Subcutaneous adipose tissue (tissue), 4 donors: ENCODE results near the gene CTCF. TPM values are rescaled to one million over a fixed set of nuclear protein-coding genes. Genes with fewer than 3 reads are reported as not detected.

Experiments used
- total RNA-seq, 4 donors: library from RNA; depleted of rRNA; stranded (reverse); fragments of >200 nt; gene quantifications; one replicate each; pipeline ENCODE4 v1.1.0, GENCODE V29; 2016
- TF ChIP-seq, protein P1 (sequence below): fragments of 450-650 bp; IDR thresholded peaks from one replicate; pipeline ENCODE4 v1.5.1; 2016; ENCODE audit warnings: low read depth, mild to moderate bottlenecking, control low read depth, antibody characterized with exemption, moderate library complexity

CTCF gene
- total RNA-seq, 4 donors from 2014 or later, result 22.9 to 43.7 (median 29.3) TPM

DNA sequence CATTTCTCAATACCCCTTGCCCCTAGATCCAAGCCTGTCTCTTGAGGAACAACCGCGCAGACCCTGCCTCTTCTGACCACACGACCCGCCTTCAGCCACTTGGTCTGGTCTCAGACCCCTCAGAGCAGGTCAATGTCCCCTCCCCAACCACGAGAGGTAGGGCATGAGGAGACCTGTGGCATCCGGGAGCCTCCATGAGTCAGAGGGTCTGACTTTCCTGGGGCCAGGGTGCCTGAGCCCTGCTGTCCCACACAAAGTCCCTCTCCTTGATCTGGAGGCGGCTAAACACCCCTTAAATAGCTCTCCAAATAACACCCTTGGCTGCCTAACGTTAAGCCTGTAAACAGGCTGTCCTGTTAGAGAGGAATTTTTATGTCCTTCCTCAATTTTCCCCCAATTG is 87.7 kb downstream of the CTCF start:
- TF ChIP-seq, protein P1, sequence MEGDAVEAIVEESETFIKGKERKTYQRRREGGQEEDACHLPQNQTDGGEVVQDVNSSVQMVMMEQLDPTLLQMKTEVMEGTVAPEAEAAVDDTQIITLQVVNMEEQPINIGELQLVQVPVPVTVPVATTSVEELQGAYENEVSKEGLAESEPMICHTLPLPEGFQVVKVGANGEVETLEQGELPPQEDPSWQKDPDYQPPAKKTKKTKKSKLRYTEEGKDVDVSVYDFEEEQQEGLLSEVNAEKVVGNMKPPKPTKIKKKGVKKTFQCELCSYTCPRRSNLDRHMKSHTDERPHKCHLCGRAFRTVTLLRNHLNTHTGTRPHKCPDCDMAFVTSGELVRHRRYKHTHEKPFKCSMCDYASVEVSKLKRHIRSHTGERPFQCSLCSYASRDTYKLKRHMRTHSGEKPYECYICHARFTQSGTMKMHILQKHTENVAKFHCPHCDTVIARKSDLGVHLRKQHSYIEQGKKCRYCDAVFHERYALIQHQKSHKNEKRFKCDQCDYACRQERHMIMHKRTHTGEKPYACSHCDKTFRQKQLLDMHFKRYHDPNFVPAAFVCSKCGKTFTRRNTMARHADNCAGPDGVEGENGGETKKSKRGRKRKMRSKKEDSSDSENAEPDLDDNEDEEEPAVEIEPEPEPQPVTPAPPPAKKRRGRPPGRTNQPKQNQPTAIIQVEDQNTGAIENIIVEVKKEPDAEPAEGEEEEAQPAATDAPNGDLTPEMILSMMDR, result no peak

DNA sequence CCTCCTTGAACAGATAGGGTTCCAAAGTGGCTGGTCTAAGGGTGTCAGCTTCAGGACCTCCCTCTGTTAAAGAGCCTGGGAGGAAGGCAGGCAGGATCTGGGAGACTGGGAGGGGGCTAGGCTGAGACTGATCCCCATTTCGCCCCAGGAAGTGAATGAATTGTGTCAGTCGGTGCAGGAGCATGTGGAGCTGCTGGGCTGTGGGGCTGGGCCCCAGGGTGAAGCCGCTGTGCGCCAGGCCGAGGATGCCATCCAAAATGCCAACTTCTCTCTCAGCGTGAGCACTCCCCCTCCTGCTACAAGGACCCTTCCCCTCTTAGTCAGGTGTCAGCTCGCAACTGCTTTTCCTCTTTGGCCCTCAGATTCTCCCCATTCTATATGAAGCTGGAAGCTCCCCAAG is 88.7 kb downstream of the CTCF start:
- TF ChIP-seq, protein P1, result no peak

DNA sequence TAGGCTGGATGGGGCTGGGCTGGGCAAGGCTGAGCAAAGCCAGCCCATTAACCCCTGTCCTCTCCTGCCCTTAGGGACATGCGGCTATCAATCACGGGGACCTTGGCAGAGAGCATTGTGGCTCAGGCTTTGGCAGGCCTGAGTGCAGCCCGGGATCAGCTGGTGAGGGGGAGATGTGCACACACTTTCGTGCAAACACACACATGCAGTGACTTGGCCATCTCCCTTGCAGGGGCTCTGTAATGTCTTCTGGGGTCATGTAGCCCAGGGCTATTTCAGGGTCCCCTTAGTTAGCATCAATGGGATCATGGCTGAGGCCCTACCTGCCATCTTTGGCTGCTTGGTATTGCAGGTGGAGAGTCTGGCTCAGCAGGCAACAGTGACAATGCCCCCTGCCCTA is 89.5 kb downstream of the CTCF start:
- TF ChIP-seq, protein P1, result no peak

DNA sequence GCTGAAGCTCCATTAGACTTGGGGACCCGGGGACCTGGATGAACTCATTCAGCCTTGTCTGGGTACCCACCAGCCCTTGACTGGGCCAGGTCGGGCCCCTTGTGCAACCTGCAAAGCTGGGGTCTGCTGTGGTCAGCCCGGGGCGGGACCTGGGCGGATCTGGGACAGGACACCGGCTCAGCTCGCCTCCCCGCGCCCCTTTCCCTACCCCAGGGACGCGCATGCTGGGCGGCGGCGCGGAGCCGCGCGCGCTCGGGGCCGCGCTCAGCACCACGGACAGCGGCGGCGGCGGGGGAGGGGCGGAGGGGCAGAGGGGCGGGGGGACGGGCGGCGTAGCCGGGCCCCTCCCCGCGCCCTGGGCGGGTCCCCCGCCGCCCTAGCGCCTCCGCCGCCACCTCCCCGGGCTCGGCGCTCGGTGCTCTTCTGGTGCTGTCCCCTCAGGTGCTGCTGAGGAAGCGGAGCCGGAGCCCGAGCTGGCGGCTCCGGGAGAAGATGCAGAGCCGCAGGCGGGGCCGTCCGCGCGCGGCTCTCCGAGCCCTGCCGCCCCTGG is 90.3 kb downstream of the CTCF start:
- TF ChIP-seq, protein P1, result no peak

DNA sequence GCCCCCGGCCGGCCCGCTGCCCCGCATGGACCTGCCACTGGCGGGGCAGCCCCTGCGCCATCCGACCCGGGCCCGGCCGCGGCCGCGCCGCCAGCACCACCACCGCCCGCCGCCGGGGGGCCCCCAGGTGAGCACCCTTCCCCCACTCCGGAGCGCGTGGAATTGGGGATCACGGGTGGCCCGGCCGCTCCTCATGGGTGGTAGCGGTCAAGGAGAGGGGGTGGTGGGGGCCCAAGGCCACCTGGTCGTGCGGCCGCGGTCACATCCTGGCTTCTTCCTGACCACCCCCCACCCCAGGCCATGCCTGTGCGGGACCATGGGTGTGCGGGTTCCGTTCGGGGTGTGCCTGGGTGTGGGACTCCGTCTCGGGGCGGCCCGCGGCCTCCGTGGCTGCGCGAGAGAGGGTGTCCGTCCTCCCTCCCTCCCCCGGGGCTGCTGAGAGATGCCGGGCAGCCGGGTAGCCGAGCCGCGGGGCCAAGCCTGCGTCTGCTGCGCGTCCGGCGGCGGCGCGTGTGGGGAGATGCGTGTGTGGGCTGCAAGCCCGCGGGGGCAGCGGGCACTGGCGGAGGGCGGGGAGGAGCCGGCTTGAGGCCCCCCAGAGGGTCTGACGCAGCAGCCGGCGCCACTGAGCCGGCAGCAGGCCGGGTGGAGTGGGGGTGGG is 90.9 kb downstream of the CTCF start:
- TF ChIP-seq, protein P1, result no peak

DNA sequence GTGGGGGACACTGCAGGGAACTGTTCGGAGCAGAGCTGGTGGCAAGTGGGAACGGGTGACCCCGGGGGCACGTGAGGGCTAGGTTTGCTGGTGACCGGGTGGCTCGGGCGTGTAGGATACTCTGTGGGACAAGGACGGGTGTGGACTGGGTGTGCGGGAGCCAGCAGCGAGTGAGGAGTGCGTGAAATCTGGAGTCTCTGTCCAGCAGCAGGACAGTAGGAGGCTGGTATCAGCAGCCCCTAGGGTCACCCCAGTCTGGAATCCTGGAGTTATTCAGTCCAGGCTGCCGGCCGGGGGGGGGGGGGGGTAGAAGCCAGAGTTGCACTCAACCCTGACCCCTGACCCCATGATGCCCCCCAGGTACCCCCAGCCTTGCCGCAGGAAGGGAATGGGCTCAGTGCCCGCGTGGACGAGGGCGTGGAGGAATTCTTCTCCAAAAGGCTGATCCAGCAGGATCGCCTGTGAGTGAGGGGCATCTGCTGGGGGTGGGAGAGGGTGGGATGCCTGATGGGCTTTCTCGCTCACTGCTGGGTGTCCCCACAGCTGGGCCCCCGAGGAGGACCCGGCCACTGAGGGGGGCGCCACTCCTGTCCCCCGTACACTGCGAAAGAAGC is 91.6 kb downstream of the CTCF start:
- TF ChIP-seq, protein P1, result no peak

DNA sequence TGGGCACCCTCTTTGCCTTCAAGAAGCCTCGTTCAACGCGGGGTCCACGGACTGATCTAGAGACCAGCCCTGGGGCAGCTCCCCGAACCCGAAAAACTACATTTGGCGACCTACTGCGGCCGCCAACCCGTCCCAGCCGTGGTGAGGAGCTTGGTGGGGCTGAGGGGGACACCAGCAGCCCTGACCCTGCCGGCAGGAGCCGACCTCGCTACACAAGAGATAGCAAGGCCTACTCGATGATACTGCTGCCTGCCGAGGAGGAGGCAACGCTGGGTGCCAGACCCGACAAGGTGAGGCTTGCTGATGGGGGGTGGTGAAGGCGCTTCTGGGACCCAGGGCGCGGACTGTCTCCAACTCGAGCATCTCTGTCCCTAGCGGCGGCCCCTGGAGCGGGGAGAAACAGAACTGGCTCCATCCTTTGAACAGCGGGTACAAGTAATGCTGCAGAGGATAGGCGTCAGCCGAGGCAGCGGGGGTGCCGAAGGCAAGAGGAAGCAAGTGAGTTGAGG is 92.1 kb downstream of the CTCF start:
- TF ChIP-seq, protein P1, result no peak
